ENCODE data around the gene GJB3.

DNA sequence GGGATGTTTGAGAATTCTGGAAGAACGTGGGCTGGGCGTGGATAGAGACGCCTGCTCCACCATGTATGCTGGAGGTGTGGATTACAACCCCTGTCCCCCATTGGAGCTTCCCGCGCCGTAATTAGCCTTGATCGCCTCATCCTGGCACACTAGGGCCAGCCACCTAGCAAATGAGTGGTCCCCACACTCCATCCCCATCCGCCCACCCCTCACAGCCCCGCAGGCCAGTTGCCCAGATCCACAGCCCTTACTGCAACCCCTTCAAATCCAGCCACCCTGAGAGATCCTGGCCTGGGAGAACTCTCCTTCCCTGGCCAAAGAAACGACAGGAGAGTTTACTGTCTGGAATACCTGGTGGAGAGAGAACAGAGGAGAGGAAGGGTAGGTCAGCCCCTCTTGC is 11.4 kb downstream of the GJB3 start:
- TF ChIP-seq, protein P1, sequence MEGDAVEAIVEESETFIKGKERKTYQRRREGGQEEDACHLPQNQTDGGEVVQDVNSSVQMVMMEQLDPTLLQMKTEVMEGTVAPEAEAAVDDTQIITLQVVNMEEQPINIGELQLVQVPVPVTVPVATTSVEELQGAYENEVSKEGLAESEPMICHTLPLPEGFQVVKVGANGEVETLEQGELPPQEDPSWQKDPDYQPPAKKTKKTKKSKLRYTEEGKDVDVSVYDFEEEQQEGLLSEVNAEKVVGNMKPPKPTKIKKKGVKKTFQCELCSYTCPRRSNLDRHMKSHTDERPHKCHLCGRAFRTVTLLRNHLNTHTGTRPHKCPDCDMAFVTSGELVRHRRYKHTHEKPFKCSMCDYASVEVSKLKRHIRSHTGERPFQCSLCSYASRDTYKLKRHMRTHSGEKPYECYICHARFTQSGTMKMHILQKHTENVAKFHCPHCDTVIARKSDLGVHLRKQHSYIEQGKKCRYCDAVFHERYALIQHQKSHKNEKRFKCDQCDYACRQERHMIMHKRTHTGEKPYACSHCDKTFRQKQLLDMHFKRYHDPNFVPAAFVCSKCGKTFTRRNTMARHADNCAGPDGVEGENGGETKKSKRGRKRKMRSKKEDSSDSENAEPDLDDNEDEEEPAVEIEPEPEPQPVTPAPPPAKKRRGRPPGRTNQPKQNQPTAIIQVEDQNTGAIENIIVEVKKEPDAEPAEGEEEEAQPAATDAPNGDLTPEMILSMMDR (IDR thresholded peaks at IDR 0.05; ENCODE audit: low read depth, low read length) = no peak
- TF ChIP-seq EZH2phosphoT487 (IDR thresholded peaks at IDR 0.05; ENCODE audit: low read depth) = no peak
